Neural progenitor cell (in vitro differentiated cells): ENCODE data around the gene ARHGAP21.
"Not testable (repeated sequence)": the region's sequence is repeated elsewhere in the genome, so short reads cannot be mapped to it uniquely, and the experiment has no call there.

Source experiments
- EZH2 ChIP-seq: fragments of 200-600 bp; sonication (generic); IDR thresholded peaks from 2 replicates; pipeline ENCODE4 v1.6.1; 2017; ENCODE audit warnings: antibody characterized with exemption, mild to moderate bottlenecking, moderate library complexity
- EZH2phosphoT487 ChIP-seq: fragments of 200-600 bp; sonication (generic); IDR thresholded peaks from 2 replicates; pipeline ENCODE4 v1.6.1; 2017; ENCODE audit warnings: antibody characterized with exemption
- TF ChIP-seq, protein P1 (sequence below): fragments of 200-600 bp; sonication (generic); IDR thresholded peaks from 2 replicates; pipeline ENCODE4 v1.5.1; 2017; ENCODE audit warnings: antibody characterized with exemption, mild to moderate bottlenecking

DNA sequence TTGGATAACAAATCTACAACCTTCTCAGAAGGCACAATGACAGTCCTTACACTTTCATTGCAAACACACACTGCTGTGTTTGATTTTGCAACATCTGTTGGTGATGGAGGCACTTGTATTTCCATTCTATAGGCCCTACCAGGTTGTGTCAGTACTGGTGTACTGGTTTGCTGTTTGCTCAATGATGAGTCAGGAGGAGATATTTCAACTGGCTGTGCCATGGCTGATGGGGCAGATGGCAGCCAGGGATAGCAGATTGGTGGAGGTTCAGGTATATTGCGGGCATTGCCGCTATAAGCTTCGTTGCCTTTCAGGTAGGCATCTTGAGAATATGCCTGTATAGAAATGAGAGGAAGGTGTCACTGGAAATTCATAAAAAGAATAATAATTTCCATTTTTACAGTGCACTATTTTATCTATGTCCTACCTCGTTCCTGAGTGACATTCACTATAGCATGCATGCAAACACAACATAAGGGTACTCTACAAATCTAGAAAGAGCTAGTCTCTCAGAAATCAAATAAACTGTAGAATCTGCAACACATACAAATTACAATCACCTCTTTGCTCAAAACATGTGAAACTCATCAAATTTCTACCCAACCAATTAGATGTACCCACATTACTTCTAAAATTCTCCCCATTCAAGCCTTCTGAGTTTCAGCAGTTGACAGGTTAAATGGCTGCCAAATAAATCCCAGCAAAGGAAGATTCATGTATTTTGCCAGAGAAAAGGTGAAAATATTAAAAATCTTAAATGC, 102.5 kb downstream of the ARHGAP21 start:
- TF ChIP-seq, protein P1, sequence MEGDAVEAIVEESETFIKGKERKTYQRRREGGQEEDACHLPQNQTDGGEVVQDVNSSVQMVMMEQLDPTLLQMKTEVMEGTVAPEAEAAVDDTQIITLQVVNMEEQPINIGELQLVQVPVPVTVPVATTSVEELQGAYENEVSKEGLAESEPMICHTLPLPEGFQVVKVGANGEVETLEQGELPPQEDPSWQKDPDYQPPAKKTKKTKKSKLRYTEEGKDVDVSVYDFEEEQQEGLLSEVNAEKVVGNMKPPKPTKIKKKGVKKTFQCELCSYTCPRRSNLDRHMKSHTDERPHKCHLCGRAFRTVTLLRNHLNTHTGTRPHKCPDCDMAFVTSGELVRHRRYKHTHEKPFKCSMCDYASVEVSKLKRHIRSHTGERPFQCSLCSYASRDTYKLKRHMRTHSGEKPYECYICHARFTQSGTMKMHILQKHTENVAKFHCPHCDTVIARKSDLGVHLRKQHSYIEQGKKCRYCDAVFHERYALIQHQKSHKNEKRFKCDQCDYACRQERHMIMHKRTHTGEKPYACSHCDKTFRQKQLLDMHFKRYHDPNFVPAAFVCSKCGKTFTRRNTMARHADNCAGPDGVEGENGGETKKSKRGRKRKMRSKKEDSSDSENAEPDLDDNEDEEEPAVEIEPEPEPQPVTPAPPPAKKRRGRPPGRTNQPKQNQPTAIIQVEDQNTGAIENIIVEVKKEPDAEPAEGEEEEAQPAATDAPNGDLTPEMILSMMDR, result not testable (repeated sequence)
- TF ChIP-seq EZH2phosphoT487, EZH2: not testable (repeated sequence)
